GM19193 (cell line): Measurements from ENCODE around the gene PTPRN2.

Experiments
- POLR2A ChIP-seq: IDR thresholded peaks from 4 replicates; pipeline ENCODE4 v1.6.1; 2011; ENCODE audit not compliant: insufficient read depth, insufficient read length; ENCODE audit errors: extremely low read depth

The PTPRN2 gene

DNA sequence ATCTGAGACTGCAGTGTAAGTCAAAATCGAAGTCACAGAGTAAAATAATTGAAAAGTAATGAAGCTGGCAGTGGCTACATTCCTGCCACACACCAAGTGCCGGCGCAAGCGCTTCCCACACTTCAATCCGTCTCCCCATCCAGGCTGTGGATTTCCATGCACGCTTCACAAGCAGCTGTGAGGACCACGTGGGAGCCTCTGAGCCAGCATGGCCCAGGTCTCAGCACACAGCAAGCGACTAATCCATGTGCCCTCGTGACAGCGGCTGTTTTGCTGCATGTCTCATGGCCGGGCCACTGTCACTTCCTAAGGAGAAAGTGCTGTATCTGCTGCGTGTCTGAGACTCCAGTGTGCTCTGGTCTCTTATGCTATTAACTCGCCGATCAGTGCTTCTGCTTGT lies 683.9 kb downstream of the PTPRN2 start:
- TF ChIP-seq POLR2A, result no peak

GRCh38 chr7:157903296-157903695 lies 684.3 kb downstream of the PTPRN2 start:
- no peak for TF ChIP-seq POLR2A

- no peak for TF ChIP-seq POLR2A
These were observed 686.5 kb downstream of the PTPRN2 start for GRCh38 chr7:157901166-157901565.

DNA sequence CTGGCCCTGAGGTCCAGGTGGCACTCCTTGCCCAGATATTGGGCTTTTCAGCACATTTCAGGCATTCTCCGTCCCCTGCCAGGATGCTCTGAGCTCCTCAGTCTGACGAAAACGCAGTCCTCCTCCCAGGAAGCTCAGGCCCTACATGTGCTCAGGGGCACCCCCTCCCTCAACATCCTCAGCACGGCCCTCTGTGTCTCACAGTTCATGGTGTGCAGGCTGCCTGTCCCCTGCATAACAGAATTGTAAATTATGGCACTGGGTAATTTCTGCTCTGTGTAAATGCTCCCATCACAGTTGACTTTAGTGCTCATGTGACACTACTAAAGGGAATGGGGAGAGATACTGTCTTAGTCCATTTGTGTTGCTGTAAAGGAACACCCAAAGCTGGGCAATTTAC lies 687.1 kb downstream of the PTPRN2 start:
- no peak for TF ChIP-seq POLR2A

- TF ChIP-seq POLR2A, result no peak
These were observed 687.6 kb downstream of the PTPRN2 start for GRCh38 chr7:157900011-157900410.

- no peak for TF ChIP-seq POLR2A
These were observed 688.7 kb downstream of the PTPRN2 start for GRCh38 chr7:157898802-157899505.

DNA sequence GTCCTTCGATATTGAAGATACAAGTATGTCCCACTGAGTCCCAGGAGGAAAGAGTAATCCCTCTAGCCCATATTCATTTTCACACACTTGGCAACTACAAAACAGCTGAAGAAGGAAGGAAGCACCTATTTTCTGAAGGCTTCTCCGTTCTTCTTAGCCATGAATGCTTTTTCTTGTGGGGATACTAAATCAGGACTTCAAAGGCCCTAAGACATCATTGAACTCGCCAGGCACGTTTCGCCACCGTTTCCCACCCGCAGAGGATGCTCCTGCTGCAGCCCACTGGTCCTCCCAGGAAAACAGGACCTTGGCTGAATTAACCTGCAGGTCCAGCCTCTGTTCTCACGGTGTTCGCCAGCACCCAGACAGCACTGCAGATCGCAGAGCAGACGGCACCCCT lies 689.4 kb downstream of the PTPRN2 start:
- no peak for TF ChIP-seq POLR2A

DNA sequence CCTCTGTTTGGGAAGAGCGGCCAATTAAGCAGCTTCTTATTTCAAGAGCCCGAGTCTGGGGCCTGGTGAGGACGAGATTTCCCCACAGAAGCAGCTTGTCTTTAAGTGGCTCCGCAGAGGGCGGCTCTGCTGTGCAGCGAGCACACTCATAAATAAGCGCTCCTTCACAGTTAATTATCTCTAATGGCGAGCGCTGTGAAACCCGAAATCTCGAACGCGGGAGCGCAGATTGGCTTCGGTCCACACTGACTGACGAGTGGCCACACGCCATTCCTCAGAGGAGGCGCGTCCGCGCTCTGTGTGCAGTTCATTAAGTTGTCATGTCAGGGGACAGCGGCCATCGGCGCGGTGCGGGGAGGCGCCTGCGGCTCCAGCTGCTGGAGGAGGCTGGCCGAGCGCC lies 689.9 kb downstream of the PTPRN2 start:
- no peak for TF ChIP-seq POLR2A

- no peak for TF ChIP-seq POLR2A
These were observed 690.7 kb downstream of the PTPRN2 start for GRCh38 chr7:157896774-157897555.

- TF ChIP-seq POLR2A, result no peak
These were observed 691.9 kb downstream of the PTPRN2 start for GRCh38 chr7:157895520-157896375.

DNA sequence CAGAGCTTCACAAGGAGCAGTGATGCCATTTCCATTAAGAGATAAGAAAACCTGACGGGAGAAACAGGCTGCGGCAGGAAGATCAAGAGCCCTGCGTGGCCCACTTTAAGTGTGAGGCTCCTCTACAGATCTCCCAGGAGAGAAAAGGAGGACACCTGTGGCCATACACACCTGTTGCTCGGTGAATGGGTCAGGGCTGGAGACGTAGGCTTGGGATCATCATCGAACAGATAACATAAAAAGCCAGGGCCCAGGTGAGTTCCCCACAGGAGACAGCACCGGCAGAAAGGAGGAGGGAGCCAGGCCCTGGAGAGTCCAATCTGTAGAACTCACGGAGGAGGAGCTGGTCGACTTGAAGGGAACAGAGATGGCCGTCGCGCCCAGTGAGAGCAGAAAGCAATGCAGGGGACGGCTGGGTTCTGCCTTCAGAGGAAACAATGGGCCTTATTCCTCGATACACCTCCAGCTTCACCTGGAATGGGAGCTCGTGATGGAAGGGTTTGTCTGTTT lies 694.0 kb downstream of the PTPRN2 start:
- TF ChIP-seq POLR2A, result no peak

GRCh38 chr7:157892751-157893523 lies 694.7 kb downstream of the PTPRN2 start:
- TF ChIP-seq POLR2A, result no peak

DNA sequence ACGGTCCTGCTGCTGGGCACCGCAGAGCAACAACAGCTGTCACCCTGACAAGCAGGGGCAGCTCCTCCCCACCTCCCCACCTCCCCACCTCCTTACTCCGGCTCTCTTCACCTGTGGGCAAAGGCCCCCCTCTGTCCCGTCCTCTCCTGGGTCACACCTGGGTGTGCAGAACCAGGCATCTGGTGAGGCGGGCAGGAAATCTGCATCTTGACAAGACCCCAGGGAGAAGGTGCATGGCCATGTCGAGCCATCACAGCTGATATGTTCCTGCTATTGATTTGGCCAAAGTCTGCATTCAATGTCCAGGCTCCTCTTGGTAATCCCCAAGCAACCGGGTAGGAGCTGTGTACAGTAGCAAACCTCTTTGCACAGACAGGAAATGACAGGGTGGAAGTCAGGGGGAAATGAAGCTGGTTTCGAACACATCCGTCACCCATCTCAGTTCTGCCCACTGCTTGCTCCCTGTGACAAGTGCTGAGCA lies 696.7 kb downstream of the PTPRN2 start:
- no peak for TF ChIP-seq POLR2A

- no peak for TF ChIP-seq POLR2A
These were observed 698.1 kb downstream of the PTPRN2 start for GRCh38 chr7:157889480-157889879.
